Activated CD4-positive, alpha-beta memory T cell treated with anti-CD3 and anti-CD28 coated beads, Interleukin-2, amount 10 ng/mL, durations not matched to agents 7 days and 5 days (primary cell): ENCODE data around the gene HOOK2. TPM values are rescaled to one million over a fixed set of nuclear protein-coding genes. Genes with fewer than 3 reads are reported as not detected.
A peak's percentile ranks its signal among the peaks of the same experiment; 100 is the strongest.
"Not testable (repeated sequence)": the region's sequence is repeated elsewhere in the genome, so short reads cannot be mapped to it uniquely, and the experiment has no call there.

Experiments used
- CTCF ChIA-PET: fragments of 350-600 bp; sonication (Branson Sonifier 250); formaldehyde crosslinking; loops from one replicate; lab custom pipeline; 2021; ENCODE audit warnings: antibody characterized with exemption, inconsistent platforms; lab: Charles Lee
- POLR2A ChIA-PET: fragments of 350-600 bp; sonication (Branson Sonifier 250); formaldehyde crosslinking; loops from one replicate; lab custom pipeline; 2021; ENCODE audit warnings: antibody characterized with exemption; lab: Charles Lee
- DNase-seq: peaks from one replicate; pipeline ENCODE4 v3.0.0-alpha.2; 2020
- H3K27ac Mint-ChIP-seq: one replicate; pipeline ENCODE4 v1.8.0; 2021; ENCODE audit warnings: mild to moderate bottlenecking, mixed read lengths
- H3K27me3 Mint-ChIP-seq: one replicate; pipeline ENCODE4 v1.8.0; 2021; ENCODE audit warnings: mixed read lengths
- H3K36me3 Mint-ChIP-seq: one replicate; pipeline ENCODE4 v1.8.0; 2021; ENCODE audit warnings: low read depth, mixed read lengths
- H3K4me1 Mint-ChIP-seq: one replicate; pipeline ENCODE4 v1.8.0; 2021; ENCODE audit warnings: mixed read lengths
- H3K4me3 Mint-ChIP-seq: one replicate; pipeline ENCODE4 v1.8.0; 2021; ENCODE audit warnings: mild to moderate bottlenecking, mixed read lengths
- H3K9me3 Mint-ChIP-seq: one replicate; pipeline ENCODE4 v1.8.0; 2021; ENCODE audit warnings: mixed read lengths
- total RNA-seq, 2 experiments: library from RNA; stranded (reverse); gene quantifications; one replicate each; pipeline ENCODE4 v1.2.3, GENCODE V29; 2021

Gene HOOK2
- total RNA-seq, 2 experiments from 2014 or later, result 17.0 to 17.8 TPM

DNA sequence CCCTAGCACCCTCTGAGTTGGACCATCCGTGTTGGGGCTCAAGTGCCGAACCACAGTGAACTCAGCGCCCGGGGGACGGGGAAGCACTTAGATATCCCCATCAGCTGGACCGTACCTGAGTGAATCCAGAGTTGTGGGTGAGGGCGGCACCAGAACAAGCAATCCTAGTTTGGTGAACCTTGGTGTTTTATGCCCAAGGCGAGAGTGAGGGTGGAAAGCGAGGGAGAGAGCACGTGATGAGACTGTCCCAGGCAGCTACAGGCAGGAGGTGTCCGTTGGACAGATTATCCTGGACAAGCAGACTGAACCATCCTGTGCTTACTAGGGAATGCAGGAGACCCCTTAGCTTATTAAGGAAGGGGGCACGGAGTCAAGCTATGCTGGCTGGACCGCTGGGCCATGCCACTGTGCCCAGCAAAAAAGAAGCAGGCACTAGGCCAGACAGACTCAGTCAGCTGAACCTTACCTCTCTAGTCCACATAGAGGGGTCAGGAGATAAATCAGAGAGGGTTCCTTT, 37.5 kb downstream of the HOOK2 start:
- CTCF ChIA-PET, result interaction anchor here (1.2 to 11.3 kb wide), 6 partner anchors 15 to 147 kb away, joined by 4 to 136 read pairs (median 6); no protein-coding TSS in a partner anchor

DNA sequence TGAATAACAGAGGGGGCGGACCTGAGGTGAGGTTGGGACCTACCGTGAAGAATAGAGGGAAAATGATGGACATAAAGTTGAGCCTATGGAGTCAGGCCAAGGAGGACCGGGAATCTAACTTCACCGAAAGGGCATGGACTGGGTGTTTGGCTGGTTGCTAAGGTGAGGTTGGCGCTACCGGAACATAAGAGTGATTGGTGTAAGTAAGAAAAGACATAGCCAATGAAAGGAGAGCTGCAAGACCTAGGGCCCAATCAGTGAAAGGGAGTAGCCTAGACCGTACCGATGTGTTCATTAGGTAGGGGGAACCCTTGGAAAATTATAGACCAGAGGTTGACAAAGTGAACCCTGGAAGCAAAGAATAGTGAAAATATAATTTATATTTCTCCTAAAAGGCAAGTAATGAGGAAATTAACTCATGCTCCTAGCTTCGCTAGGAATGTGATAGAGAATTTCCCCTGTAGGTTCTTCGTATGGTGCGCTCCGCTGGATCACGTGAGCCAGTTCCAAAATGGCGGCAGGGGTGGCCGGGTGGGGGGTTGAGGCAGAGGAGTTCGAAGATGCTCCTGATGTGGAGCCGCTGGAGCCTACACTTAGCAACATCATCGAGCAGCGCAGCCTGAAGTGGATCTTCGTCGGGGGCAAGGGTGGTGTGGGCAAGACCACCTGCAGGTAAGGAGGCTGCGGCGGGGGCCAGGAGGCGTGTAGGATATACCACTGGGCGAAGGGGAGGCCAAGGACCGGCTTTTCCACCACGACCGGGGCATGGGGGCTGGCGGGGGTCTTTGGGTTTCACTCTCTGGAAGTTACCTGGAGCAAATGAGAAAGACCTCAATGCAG, 38.1 kb downstream of the HOOK2 start, which contains the start of gene GET3:
GET3 (plus strand) TSS at position 503 of the 840 bp plus-strand sequence; CDS start at position 512, 9 bp downstream.
- Mint-ChIP-seq H3K4me3 (peak within 1 kb of the TSS; percentile 100), H3K27ac (peak within 1 kb of the TSS; percentile 89), H3K4me1 (peaks cover 46% of the 10 kb centered on the region), H3K27me3 (no peaks in the 10 kb centered on the region), H3K9me3 (no peaks in the 10 kb centered on the region), H3K36me3 (peaks cover 31% of the 10 kb centered on the region)
- DNase-seq, result peak; percentile 83
- ChIA-PET POLR2A (interaction anchor here (0.6 to 10.1 kb wide), 19 partner anchors 8 to 574 kb away, joined by 3 to 250 read pairs (median 4); partner anchors contain the start of genes FBXW9, GCDH, JUNB and RNASEH2A), CTCF (interaction anchor here (0.6 to 11.3 kb wide), 11 partner anchors 15 to 148 kb away, joined by 3 to 136 read pairs (median 4); no protein-coding TSS in a partner anchor)

More for the DNA sequence above, 37.5 kb downstream of the HOOK2 start:
- Mint-ChIP-seq H3K9me3 (no peaks in the 10 kb centered on the region), H3K36me3 (peaks cover 30% of the 10 kb centered on the region), H3K4me1 (peaks cover 40% of the 10 kb centered on the region), H3K27ac (peak overlapping the region; percentile 89), H3K4me3 (peak overlapping the region; percentile 100), H3K27me3 (no peaks in the 10 kb centered on the region)
- POLR2A ChIA-PET, result interaction anchor here (0.9 to 10.1 kb wide), 11 partner anchors 7 to 153 kb away, joined by 3 to 250 read pairs (median 4); partner anchors contain the start of genes FBXW9, GCDH, RNASEH2A and TNPO2
- no peak for DNase-seq

DNA sequence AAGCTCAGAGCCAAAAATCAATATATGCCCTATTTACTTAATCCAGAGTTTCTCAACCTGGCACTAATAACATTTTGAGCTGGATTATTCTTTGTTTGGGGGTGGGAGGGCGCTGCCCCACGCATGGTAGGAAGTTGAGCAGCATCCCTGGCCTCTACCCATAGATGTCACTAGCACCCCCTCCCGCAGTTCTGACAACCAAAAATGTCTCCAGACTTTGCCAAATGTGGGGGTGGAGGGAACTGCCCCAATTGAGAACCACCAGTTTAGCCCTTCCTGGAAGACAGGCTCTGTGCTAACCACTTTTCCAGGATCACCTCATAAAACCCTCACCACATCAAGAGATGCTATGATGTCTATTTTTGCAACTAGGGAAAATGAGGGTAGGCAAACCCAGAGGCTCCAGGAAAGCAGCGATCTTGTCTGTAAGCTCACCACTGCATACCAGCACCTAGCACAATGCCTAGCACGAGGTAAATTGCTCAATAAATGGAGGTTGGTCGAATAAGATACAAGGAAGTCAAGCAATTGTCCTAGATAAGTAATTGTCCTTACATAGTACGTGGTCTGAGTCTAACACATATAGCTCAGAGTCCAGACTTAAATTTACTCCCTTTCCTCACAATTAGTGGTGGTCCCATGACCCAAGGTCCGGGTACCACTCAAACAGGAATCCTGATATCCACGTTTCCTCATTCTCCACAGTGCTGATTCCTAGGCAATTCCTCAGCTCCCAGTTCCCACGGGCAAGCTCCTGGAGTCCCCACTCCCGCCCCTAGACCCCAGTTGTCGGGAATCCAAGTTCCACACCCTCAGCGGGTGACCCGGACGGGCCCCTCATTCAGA, 41.8 kb downstream of the HOOK2 start:
- DNase-seq, result peak; percentile 68
- Mint-ChIP-seq H3K27ac (peak overlapping the region; percentile 89), H3K36me3 (peaks cover 47% of the 10 kb centered on the region), H3K9me3 (no peaks in the 10 kb centered on the region), H3K4me3 (peak overlapping the region; percentile 95), H3K27me3 (no peaks in the 10 kb centered on the region), H3K4me1 (peaks cover 52% of the 10 kb centered on the region)
- ChIA-PET POLR2A (interaction anchor here (0.7 to 10.1 kb wide), 24 partner anchors 8 to 157 kb away, joined by 3 to 250 read pairs (median 6); partner anchors contain the start of genes BEST2, DHPS, DNASE2 and FBXW9), CTCF (interaction anchor here (0.5 to 11.3 kb wide), 22 partner anchors 9 to 391 kb away, joined by 3 to 136 read pairs (median 4); partner anchors contain the start of genes JUNB and TNPO2)

GRCh38 chr19:12731337-12731736, 44.0 kb downstream of the HOOK2 start:
- Mint-ChIP-seq H3K36me3 (peaks cover 60% of the 10 kb centered on the region), H3K4me1 (peaks cover 37% of the 10 kb centered on the region), H3K27ac (no peak overlapping the region), H3K27me3 (no peaks in the 10 kb centered on the region), H3K9me3 (no peaks in the 10 kb centered on the region), H3K4me3 (no peak overlapping the region)
- DNase-seq, result no peak
- POLR2A ChIA-PET, result interaction anchor here (1.0 to 10.1 kb wide), 3 partner anchors 11 to 36 kb away, joined by 3 to 250 read pairs (median 6); partner anchors contain the start of gene TNPO2
- CTCF ChIA-PET, result interaction anchor here (1.1 to 1.3 kb wide), 2 partner anchors 27 to 37 kb away, joined by 3 to 4 read pairs; no protein-coding TSS in a partner anchor

DNA sequence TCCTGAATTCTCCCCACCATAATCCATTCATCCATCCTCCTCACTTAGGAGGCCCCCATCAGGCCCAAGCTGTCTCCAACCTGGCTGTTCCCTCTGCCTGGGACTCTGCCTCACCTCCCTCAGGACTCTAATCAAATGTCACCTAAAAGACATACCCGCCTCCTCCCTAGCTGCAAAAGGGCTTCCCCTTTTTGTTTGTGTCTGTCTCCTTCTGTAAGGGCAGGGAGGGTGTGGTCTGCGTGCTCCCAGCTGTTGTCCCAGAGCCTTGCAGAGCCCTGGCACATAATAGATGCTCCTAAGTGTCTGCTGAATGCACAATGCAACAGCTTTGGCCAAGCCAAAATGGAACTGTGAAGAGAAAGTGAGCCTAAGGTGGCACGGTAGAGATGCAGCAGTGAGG, 45.3 kb downstream of the HOOK2 start:
- H3K36me3 Mint-ChIP-seq, result peaks cover 61% of the 10 kb centered on the region
- POLR2A ChIA-PET, result interaction anchor here (10.1 kb wide), 1 partner anchor 10 kb away, joined by 250 read pairs; the partner anchor contains the start of gene TNPO2

DNA sequence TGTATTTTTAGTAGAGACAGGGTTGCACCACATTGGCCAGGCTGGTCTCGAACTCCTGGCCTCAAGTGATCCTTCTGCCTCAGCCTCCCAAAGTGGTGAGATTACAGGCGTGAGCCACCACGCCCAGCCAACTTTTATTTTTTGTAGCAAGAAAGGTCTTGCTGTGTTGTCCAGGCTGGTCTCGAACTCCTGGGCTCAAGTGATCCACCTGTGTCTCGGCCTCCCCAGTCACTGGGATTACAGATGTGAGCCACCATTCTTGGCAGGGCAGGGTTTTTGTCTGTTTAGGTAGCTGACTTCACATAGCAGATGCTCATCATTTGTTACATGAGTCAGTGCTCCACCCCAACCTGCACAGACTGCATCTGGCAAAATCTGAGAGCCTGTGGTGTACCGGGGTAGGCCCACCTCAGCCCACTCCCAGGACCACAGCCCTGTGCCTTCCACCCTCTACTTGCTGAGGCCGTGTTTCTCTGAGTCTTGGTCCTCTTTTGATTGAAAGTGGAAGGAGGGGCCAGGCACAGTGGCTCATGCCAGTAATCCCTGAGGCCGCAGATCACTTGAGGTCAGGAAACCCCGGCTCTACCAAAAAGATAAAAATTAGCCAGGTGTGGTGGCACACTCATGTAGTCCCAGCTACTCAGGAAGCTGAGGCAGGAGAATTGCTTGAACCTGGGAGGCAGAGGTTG, 47.5 kb downstream of the HOOK2 start:
- DNase-seq, result no peak
- Mint-ChIP-seq H3K4me3 (no peak overlapping the region), H3K36me3 (peaks cover 50% of the 10 kb centered on the region), H3K27ac (no peak overlapping the region), H3K27me3 (no peaks in the 10 kb centered on the region), H3K9me3 (no peaks in the 10 kb centered on the region), H3K4me1 (peaks cover 33% of the 10 kb centered on the region)
- POLR2A ChIA-PET, result no interaction called here
- CTCF ChIA-PET, result interaction anchor here (0.7 to 1.3 kb wide), 2 partner anchors 30 to 98 kb away, joined by 3 to 4 read pairs; no protein-coding TSS in a partner anchor

More for the DNA sequence above, 45.3 kb downstream of the HOOK2 start:
- H3K4me3 Mint-ChIP-seq, result no peak overlapping the region
- H3K4me1 Mint-ChIP-seq, result peaks cover 31% of the 10 kb centered on the region
- DNase-seq, result no peak
- no peak overlapping the region for H3K27ac Mint-ChIP-seq
- H3K9me3 Mint-ChIP-seq, result no peaks in the 10 kb centered on the region
- no peaks in the 10 kb centered on the region for H3K27me3 Mint-ChIP-seq
- CTCF ChIA-PET, result interaction anchor here (0.6 kb wide), 2 partner anchors 247 to 1604 kb away, joined by 3 read pairs; no protein-coding TSS in a partner anchor

DNA sequence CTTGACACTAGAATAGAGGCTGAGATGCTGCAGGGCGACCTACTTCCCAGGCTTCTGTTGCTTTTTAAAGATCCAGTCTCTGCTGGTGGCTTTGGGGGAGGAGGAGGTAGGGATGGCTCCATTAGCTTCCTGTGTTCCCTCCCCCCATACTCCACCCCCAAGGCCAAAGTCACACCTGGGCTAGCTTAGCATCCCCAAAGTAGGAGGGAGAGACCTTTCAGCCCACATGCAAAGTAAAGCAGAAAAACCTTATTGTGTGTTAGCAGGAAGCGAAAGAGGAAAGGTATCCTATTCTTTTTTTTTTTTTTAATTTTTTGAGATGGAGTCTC, 48.4 kb downstream of the HOOK2 start:
- Mint-ChIP-seq H3K36me3 (peaks cover 44% of the 10 kb centered on the region), H3K4me3 (no peak overlapping the region), H3K9me3 (no peaks in the 10 kb centered on the region), H3K27ac (no peak overlapping the region), H3K27me3 (no peaks in the 10 kb centered on the region), H3K4me1 (peaks cover 26% of the 10 kb centered on the region)
- ChIA-PET CTCF (interaction anchor here (0.6 to 1.3 kb wide), 4 partner anchors 30 to 1386 kb away, joined by 3 to 4 read pairs (median 4); partner anchors contain the start of gene FBXW9), POLR2A (interaction anchor here (0.9 to 1.2 kb wide), 2 partner anchors 8 to 164 kb away, joined by 3 to 4 read pairs; partner anchors contain the start of gene GCDH)
- DNase-seq, result no peak

DNA sequence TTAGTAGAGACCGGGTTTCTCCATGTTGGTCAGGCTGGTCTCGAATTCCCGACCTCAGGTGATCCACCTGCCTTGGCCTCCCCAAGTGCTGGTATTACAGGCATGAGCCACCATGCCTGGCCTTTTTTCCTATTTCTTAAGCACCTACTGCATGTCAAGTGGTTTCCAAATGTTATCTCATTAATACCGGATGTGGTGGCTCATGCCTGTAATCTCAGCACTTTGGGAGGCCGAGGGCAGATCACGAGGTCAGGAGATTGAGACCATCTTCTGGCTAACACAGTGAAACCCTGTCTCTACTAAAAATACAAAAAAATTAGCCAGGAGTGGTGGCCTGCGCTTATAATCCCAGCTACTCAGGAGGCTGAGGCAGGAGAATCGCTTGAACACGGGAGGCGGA, 49.7 kb downstream of the HOOK2 start:
- Mint-ChIP-seq H3K4me1 (peaks cover 30% of the 10 kb centered on the region), H3K36me3 (peaks cover 46% of the 10 kb centered on the region)
- POLR2A ChIA-PET, result interaction anchor here (1.0 to 1.2 kb wide), 2 partner anchors 7 to 8 kb away, joined by 3 to 4 read pairs; no protein-coding TSS in a partner anchor
- H3K4me3 Mint-ChIP-seq, H3K9me3 Mint-ChIP-seq, H3K27me3 Mint-ChIP-seq, DNase-seq, H3K27ac Mint-ChIP-seq: not testable (repeated sequence)
- CTCF ChIA-PET, result interaction anchor here (1.4 to 7.0 kb wide), 2 partner anchors 8 to 32 kb away, joined by 6 to 53 read pairs; partner anchors contain the start of gene TRIR

DNA sequence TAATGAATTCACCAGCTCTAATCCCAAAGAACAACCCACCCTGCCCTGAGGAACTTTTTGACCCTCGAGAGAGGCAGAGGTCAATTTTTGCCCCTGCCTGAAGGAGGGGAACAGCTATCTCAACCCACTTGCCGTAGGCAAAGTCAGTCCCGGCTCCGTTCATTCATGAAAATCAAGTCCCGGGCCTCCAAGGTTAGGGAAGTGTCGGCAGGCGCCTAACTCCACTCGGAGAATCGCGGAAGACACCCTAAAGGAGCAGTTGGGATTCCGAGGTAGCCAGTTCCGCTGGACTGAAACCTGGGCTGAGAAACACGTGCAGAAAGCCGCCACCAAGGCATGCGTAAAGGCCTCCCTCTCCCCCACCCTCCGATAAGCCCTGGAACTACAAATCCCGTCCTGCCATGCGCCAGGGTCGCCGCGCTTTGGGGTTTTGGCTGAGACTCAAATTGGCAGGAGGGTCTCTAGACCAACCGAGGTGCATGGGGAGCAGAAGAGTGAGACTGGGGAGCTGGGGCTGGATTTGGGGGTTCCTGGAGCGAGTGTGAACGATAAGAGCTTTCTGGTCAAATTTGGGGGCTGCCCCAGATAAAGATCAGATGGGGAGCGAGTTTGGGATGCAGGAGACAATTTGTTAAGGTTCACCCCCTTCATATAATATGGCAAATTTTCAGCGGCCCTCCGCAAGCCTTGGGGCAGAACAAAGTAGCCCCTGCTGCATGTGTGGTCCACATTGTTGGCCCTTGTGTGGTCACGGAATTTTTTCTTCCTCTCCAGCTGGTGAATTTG, 51.5 kb downstream of the HOOK2 start, which contains the start of gene TNPO2:
TNPO2 (minus strand) TSS at position 292 of the 786 bp plus-strand sequence. CDS start 2,955 bp downstream, outside the sequence.
- Mint-ChIP-seq H3K36me3 (peaks cover 34% of the 10 kb centered on the region), H3K27me3 (no peaks in the 10 kb centered on the region), H3K4me3 (peak within 1 kb of the TSS; percentile 92), H3K4me1 (peaks cover 36% of the 10 kb centered on the region), H3K9me3 (no peaks in the 10 kb centered on the region), H3K27ac (peak within 1 kb of the TSS; percentile 85)
- CTCF ChIA-PET, result interaction anchor here (0.6 to 7.0 kb wide), 9 partner anchors 10 to 161 kb away, joined by 3 to 53 read pairs (median 6); partner anchors contain the start of genes DHPS and TRIR
- DNase-seq, result peak; percentile 79
- POLR2A ChIA-PET, result interaction anchor here (0.9 to 9.4 kb wide), 15 partner anchors 11 to 191 kb away, joined by 3 to 250 read pairs (median 6); partner anchors contain the start of genes DHPS, FBXW9, GCDH and GET3

GRCh38 chr19:12723381-12723640, 52.0 kb downstream of the HOOK2 start:
- Mint-ChIP-seq H3K4me3 (peak overlapping the region; percentile 92), H3K9me3 (no peaks in the 10 kb centered on the region), H3K27me3 (no peaks in the 10 kb centered on the region), H3K27ac (peak overlapping the region; percentile 85), H3K36me3 (peaks cover 34% of the 10 kb centered on the region), H3K4me1 (peaks cover 41% of the 10 kb centered on the region)
- CTCF ChIA-PET, result interaction anchor here (0.5 to 7.0 kb wide), 10 partner anchors 10 to 162 kb away, joined by 3 to 53 read pairs (median 6); partner anchors contain the start of genes DHPS and TRIR
- no peak for DNase-seq
- POLR2A ChIA-PET, result interaction anchor here (0.7 to 9.4 kb wide), 15 partner anchors 12 to 191 kb away, joined by 3 to 250 read pairs (median 6); partner anchors contain the start of genes DHPS, FBXW9, GCDH and GET3
